ENCODE results near the gene CNOT2. TPM values are rescaled to one million over a fixed set of nuclear protein-coding genes. Genes with fewer than 3 reads are reported as not detected.

CNOT2 gene
- total and polyA plus RNA-seq, 2 experiments from 2014 or later: 110 to 152 TPM

- TF ChIP-seq ZNF462 (CRISPR knock-in tag; IDR thresholded peaks at IDR 0.05): no peak
- TF ChIP-seq, protein P1, sequence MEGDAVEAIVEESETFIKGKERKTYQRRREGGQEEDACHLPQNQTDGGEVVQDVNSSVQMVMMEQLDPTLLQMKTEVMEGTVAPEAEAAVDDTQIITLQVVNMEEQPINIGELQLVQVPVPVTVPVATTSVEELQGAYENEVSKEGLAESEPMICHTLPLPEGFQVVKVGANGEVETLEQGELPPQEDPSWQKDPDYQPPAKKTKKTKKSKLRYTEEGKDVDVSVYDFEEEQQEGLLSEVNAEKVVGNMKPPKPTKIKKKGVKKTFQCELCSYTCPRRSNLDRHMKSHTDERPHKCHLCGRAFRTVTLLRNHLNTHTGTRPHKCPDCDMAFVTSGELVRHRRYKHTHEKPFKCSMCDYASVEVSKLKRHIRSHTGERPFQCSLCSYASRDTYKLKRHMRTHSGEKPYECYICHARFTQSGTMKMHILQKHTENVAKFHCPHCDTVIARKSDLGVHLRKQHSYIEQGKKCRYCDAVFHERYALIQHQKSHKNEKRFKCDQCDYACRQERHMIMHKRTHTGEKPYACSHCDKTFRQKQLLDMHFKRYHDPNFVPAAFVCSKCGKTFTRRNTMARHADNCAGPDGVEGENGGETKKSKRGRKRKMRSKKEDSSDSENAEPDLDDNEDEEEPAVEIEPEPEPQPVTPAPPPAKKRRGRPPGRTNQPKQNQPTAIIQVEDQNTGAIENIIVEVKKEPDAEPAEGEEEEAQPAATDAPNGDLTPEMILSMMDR (conservative IDR thresholded peaks at IDR 0.05; ENCODE audit: low read depth in 2 of 2): no peak
- TF ChIP-seq STAT1 (IDR thresholded peaks at IDR 0.05; ENCODE audit: unreplicated experiment): no peak
- no peak for TF ChIP-seq REST (IDR thresholded peaks at IDR 0.05; ENCODE audit: unreplicated experiment)
These were observed 21.9 kb downstream of the CNOT2 start (continued) for GRCh38 chr12:70265132-70265531.
